ENCODE results near the gene SH3D21.

Gene SH3D21

GRCh38 chr1:36306210-36306901 is at the start of gene SH3D21:
TSS of gene SH3D21 (plus strand) at chr1:36306368. CDS start at chr1:36306421, 53 bp downstream.
- DNase-seq = peak; percentile 71

- no peak for DNase-seq
These were observed 49.4 kb upstream of the SH3D21 start for GRCh38 chr1:36256558-36257374.

GRCh38 chr1:36257375-36257767 is 48.8 kb upstream of the SH3D21 start:
- DNase-seq = peak; percentile 11

GRCh38 chr1:36258960-36259344 is 47.2 kb upstream of the SH3D21 start:
- DNase-seq = no peak

- DNase-seq = no peak
These were observed 37.2 kb upstream of the SH3D21 start for GRCh38 chr1:36268981-36269380.

- no peak for DNase-seq
These were observed 36.7 kb upstream of the SH3D21 start for GRCh38 chr1:36269408-36269838.

GRCh38 chr1:36273024-36273423 is 33.1 kb upstream of the SH3D21 start:
- DNase-seq = no peak

- DNase-seq = no peak
These were observed 32.0 kb upstream of the SH3D21 start for GRCh38 chr1:36274201-36274600.

- DNase-seq = no peak
These were observed 29.5 kb upstream of the SH3D21 start for GRCh38 chr1:36276688-36277087.

GRCh38 chr1:36279110-36279788 is 26.9 kb upstream of the SH3D21 start:
- no peak for DNase-seq

GRCh38 chr1:36279789-36280296 is 26.3 kb upstream of the SH3D21 start:
- no peak for DNase-seq

GRCh38 chr1:36284061-36284460 is 22.1 kb upstream of the SH3D21 start:
- no peak for DNase-seq

- no peak for DNase-seq
These were observed 21.7 kb upstream of the SH3D21 start for GRCh38 chr1:36284517-36284916.

- DNase-seq = peak; percentile 80
These were observed 20.6 kb upstream of the SH3D21 start for GRCh38 chr1:36285443-36286101.

- DNase-seq = no peak
These were observed 19.4 kb upstream of the SH3D21 start for GRCh38 chr1:36286802-36287201.

- no peak for DNase-seq
These were observed 18.6 kb upstream of the SH3D21 start for GRCh38 chr1:36287595-36287994.

GRCh38 chr1:36295390-36295789 is 10.8 kb upstream of the SH3D21 start:
- no peak for DNase-seq

GRCh38 chr1:36297062-36297461 is 9.1 kb upstream of the SH3D21 start:
- no peak for DNase-seq

- no peak for DNase-seq
These were observed 7.5 kb upstream of the SH3D21 start for GRCh38 chr1:36298640-36299039.

- DNase-seq = no peak
These were observed 5.6 kb upstream of the SH3D21 start for GRCh38 chr1:36300526-36300925.

GRCh38 chr1:36301220-36301619 is 4.9 kb upstream of the SH3D21 start:
- DNase-seq = no peak

GRCh38 chr1:36303244-36303643 is 2.9 kb upstream of the SH3D21 start:
- no peak for DNase-seq
